Left forelimb (tissue), 1 donor: Measurements from ENCODE around the gene NKX2-8.

Experiments used
- DNase-seq: peaks from one replicate; pipeline ENCODE4 v3.0.0-alpha.2; 2018; ENCODE audit warnings: low spot score

NKX2-8 gene

DNA sequence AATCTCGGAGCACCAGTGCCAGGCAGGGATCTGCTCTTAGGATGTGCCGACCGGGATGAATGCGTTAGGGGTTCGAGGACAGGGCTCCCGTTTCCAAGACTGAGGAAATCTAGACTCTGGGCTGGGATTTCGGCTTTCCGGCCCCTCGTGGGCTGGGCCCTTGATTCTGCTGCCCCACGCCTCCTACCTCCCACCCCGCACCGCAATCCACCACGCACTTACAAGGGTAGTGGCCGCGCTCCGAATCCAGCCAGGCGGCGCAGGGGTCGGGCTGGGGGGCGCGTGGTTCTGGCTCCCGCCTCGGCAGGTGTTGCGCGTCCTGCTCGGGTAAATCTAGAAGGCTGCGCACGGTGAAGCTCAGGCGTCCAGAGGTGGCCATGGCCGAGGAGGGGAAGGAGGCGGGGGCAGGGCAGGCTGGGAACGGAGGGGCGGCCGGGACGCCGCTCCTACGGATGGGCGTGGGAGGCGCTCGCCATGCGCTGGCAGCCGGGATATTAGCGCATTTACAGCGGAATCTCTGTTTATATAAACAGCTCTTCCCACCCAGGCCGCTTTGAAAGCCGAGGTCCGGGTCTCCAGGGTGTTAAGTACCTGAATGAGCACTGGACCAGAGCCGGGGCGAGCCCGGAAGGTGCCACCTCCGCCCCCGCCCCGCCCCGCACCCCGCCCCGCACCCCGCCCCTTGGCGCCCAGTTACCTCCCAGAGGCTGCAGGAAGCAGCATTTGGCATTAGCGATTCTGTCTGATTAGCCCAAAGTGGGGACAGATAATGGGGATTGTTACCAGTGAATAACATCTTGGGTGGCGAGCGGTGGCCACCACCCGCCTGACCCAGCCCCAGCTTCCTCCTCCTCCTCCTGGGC, at the start of gene NKX2-8:
TSS of gene NKX2-8 (minus strand) at position 604 of the 863 bp plus-strand sequence. CDS start at position 379, 225 bp downstream.
- DNase-seq, result no peak

DNA sequence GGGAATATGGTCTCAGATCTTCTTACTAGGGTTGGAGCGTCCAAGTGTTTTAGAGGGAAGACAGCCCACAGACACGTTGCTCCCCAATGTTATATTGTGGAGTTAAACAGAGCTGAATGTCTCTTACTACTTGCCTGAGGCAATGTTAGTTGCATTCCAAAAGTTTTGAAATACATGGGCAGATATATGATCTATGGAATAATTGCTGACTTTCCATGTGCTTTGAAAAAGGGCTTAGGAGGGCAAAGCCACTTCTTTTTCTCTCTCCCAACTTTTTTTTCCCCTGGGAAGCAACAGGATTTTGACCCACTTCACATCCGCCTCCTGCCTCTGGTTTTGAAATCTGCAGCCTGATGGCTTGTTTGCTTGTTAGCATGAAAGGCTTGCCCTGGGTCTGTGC, 45.6 kb upstream of the NKX2-8 start:
- DNase-seq, result no peak

DNA sequence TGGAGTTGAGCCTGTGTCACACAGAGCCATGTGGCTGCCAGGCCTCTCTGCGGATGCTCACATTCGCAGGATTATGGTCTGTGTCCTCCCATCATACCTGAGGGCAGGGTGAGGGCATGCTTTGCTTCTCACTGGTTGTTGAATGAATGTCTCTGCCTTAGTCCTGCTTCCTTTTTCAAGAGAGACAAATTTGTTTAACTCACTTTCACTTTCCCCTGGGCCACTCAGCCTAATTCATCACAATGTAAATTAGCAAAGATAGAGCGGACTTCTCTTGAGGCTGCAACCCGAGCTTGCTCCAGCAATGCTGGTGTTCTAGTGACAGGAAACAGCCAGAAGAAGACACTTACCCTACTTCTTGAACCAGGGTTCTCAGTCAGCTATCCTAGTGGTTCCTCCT, 43.7 kb upstream of the NKX2-8 start:
- DNase-seq, result no peak

DNA sequence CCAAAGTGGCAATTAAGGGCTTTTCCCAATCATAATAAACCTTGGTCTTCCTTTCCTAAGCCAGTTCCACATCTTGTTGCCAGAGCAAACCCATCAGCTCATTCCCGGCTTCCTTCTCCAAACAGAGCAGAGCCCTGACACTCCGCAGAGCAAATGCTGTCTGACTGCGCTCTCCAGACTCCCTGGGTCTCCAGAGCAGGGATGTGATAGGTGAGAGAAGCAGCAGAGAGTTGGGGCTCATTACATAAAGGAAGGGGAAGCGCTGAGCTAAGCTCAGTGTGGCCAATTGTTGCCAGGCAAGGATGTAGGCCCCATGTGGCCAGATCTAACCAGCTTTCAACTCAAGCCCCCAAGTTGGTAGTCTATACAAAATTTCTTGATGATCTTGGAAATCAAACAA, 43.0 kb upstream of the NKX2-8 start:
- no peak for DNase-seq

DNA sequence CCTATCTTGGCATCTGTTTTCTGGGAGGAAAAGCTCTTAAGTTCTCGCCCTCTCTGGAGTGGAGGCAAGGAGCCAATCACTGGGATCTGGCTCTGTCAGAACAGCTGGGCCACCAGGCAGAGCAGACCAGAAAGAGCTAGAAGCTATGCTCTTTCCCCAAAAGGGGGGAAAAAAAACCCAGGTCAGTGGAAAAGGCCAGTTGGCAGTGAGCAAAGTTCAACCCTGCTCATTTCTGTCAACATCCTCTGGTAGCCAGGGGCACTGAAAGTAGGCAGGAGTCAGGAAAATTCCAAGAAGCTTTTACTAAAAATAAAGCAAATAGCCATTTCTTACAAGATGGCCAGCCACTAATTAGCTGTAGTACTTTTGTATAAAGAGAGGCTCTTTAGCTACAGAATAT, 42.6 kb upstream of the NKX2-8 start:
- DNase-seq, result no peak

DNA sequence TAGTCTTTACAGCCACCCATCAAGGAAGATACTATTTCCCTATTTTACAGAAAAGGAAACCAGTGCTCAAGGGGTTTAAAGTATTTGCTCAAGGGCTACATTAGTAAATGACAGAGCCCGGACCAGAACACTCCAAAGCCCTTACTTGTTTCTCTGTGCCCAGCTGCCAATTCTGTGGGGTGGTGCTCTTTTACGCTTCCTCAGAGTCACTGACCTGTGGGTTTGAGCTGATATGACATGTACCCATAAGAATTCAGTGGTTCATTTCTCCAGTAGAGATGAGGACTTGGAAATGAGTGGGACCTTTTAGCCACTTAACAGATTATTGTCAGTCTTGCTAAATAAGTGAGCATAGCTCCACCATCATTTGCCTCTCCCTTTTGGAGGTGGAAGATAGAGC, 37.4 kb upstream of the NKX2-8 start:
- DNase-seq, result no peak

DNA sequence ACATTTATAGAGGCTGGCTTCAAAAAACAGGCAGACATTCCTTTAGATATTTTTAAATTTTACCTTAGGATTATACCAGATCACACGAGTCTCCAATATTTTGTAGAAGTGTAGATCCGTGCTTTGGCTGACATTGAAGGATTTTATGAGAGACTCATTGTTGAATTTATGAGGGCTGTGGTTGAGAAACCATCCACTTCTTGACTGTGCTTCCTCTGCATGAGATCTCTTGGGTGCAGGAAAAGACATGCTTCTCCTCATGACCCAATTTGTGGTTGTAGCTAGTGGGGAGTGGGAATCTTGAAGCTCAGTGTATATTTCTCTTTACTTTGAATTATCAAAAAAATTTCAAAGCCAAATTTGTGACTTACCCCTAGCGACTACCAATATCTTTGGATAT, 36.7 kb upstream of the NKX2-8 start:
- DNase-seq, result no peak

DNA sequence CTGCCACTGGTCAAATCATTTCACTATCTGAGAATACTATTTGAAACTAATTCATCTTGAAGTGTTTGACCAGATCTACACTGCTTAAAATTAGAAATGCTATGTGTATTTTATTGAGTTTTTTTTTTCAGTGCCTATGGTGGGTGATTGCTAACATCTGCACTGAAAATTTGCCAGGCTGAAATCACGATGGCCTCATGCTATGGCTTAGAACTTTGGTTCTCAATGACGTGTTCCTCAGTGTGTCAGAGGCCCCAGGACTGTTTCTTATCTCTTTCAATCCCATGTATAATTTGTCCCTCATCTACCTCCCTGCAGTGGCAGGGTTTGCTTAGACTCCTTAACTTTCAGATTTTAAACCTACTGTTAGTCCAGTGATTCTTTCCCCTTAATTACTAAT, 36.2 kb upstream of the NKX2-8 start:
- DNase-seq, result no peak

DNA sequence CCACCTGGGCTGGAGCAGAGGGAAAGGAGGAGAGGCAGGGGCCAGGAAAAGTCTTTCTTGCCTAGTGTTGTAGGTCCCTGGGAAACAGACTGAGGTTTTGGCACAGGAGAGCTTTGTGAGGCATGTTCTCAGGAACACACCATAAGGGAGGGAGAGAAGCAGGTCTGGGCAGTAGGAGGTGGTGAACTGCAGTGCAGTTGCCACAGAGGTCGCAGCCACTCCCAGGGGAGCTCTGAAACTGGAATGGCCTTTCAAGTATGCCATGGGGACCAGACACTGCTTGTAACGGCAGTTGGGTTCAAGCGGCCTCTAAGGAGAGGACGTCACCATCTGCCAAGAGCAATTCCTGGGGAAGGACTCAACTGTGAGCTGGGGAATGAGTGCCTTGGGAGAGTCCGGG, 35.4 kb upstream of the NKX2-8 start:
- no peak for DNase-seq

DNA sequence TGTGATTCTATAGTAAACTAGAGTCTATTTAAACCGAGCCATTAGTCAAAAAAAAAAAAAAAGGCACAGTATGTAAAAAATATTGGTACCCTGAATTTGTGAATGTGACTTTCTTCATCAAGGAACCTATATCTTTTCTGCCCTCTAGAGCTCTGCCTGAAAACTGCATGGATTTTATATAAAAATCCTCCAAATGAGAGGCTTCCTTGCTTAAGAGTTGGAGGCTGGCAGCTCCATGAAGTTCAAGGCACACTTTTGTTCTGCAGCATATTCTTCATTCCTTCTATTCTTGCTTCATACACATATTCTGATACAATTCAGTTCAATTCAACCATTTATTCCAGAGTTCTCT, 23.1 kb upstream of the NKX2-8 start:
- no peak for DNase-seq

DNA sequence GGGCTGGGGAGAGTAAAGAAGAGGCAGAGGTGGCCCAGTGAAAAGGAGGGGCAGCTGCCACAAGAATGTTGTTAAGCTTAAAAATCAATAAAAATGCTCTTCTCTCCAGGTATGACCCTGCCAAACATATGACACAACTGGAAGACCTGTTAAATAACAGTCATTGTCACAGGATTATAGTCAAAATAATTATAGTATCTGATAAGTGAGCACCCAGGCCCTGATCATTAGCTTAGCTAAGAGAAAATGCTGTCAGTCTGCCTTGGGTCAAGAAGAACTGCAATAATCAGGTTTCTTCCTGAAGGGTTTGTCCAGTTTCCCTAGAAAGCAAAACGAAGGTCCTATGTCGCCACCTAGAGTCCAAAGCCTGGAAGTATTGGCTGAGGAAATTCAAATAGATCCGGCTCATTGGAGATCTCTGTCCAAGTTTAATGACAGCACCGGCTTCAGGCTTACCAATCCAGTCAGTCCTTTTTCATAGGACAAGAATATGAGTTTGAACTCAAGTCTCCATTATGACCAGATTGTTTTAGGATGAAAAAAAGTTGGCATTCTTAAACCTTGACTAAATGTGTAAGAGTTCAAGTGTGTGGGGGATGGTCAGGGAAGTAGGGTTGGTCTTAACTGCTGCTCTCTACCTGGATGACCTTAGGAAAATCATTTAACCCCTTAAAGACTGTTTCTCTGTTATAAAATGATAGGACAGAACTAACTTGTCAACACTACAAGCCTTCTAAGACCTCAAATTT, 22.5 kb upstream of the NKX2-8 start:
- no peak for DNase-seq

DNA sequence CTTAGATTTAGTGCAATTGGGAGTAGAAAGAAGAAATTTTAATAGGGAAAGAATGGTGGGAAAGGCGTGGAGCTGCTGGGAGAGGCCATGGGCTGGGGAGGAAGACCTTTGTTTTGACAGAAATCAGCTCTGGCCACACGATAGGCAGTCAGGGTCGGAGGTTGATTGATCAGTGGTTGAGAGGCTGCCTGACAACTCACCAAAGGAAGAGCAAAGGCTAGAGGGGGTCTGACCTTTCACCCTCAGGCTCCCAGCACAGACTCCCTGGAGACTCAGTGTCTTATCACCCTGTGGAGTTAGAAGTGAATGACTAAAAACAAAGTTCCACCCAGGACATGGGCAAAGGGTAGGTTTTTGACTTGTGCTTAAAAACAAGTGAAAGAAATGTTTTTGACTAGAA, 18.0 kb upstream of the NKX2-8 start:
- DNase-seq, result no peak

DNA sequence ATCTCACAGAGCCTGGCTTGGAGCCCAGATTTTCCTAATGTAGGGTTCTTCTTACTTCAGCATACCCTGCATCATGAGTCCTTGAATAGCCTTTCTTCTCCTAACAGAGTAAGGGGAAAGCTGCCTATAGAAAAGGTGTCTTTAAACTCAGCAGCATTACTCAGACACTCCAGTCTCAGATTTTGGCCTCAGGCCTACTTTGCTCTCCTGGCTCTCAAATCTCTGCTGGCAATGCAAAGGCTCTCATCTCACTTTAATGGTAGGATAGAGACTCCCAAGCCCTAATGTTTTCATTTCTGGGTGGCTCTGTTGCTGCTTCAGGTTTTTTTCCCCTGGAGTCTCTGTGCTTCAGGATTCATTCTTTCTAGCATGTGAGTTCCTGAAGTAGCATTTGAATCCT, 9.1 kb upstream of the NKX2-8 start:
- no peak for DNase-seq

DNA sequence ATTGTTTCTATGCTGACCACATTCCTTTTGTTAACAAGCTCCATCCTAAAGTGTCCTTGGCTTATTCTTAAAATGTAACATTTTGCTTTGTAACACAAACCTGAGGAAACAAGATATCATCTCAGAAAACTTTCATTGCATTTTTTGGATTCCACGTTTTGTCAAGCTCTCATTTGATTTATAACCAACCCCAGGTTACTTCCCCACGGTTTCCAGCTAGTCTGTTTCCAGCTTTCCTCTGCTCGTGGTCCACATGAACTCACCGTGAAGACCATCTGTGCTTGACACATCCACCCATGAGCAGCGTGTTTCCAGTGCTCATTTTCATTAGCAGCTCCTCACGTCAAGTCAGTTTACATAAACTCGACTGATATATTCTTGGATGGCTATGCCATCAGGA, 6.4 kb upstream of the NKX2-8 start:
- no peak for DNase-seq

DNA sequence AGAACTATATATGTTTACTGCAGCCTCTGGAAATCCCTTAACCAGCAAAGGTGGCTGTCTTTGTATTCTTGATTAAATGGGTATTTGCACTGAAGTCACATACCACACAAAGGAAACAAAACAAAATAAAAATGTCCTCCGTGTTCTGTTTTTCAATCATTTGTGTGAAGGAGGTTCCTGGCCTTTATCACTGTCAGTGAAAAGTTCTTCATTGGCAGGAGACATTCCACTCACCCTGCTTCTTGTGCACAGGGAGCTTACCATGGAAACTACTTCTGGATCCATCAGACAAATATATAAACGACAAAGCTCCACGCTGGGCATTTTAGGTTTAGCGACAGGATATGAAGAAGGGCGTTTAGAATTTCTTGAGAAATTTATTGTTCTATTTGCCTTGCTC, 5.7 kb upstream of the NKX2-8 start:
- no peak for DNase-seq

DNA sequence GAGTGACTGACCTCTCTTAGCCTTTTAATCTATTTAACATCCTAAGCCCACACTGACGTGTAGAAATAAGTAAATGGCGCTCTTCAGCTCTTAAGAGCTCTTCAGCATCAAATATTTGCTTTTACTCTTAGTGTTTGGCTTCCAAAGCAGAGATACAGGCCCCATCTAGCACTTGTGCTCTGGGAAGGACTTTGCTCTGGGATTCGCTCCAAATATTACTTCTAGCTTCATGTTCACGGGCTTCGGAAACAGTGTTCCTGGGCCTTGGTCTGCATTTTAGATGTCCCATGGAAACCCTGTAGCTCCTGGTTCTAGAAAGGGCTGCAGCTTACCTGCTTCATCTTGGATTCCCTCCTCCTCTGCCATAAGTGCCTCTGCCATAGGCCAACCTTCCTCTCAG, 2.7 kb upstream of the NKX2-8 start:
- no peak for DNase-seq

DNA sequence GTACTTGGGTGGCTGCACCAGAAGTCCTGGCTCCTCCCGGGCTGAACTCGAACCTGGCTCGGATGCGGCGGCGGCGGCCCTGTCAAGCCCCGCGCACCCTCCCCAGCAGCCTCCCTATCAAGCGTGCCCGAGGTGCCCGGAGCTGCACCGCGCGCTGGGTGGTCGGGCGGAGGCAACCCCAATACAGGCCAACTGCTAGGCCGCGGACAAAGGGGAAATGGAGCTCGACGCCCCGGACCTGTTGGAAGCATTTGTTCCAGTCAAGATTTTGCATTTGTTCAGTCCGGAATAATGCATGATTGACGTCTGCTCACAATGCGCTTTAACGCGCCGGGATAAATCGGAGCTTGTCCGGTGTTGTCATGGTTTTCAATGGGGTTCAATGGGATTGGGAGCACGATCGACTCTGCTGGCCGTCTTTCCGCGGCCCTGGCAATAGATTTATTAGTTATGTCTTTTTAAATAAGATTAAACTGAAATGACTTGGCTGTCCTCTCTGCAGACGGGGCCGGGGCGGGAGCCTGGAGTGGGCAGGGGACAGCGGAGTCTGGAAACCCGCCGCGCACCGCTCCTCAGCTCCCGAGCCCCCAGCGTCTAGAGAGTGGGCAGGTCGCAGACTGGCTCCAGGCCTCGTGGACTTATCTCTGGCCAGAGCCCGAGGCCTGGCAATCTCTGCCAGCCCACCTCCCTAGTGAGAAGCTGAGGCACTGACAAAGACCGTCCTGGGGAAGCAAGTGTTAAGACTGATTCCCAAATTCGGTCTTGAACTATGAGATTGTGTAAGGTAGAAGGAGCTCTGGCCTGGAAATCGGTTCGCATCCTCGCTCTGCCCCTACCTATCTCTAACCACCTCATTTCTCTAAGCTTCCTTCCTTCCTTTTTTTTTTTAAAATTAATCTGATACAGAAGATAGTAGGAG, 1.7 kb upstream of the NKX2-8 start:
- DNase-seq, result no peak

DNA sequence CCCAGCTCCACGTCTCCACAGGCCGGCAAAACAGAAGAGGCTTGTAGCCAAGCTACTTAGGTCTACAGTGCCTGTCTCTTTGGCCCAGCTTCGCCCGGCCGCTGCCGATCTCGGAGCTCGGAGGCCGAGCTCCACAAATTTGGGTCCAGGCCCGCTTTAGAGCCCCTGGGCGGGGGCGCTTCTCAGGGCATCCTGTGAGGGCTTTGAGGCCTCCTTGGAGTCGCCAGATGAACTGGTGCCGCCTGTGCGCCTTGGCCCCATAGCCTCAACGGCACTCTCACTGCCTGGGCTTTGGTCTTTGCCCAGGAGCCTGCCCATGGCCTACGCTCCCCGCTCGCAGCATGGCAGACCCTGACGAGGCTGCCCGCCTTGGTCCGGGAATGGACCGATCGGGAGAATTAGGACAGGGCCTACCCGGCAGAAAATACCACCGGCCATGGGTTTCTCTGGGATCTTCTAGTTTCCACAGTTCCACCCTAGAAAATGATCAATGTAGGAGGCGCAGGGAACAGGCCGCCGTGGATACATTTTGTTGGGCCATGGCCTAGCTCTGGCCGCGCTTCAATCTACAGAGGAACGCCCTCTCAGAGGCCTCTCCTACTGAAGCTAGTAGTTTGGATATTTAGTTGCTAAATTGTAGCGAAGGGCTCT, 953 bp upstream of the NKX2-8 start:
- DNase-seq, result no peak

DNA sequence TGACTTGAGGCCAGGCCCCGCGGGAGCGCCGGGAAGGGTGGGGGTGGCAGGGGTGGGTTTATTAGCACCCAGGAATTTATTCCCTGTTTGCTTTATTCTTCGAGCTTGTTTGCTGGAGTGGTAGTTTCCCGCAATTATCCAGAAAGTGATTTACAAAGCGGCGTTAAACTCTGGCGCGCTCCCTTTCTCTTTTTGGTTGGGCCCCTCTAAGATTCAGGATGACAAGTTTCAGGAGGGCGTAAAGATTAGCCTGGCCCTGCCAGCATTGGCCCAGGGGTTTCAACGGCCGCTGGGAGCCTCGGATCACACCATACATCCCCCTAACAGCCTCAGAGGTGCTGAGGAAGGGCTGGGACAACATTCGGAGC, 444 bp upstream of the NKX2-8 start:
- DNase-seq, result no peak

DNA sequence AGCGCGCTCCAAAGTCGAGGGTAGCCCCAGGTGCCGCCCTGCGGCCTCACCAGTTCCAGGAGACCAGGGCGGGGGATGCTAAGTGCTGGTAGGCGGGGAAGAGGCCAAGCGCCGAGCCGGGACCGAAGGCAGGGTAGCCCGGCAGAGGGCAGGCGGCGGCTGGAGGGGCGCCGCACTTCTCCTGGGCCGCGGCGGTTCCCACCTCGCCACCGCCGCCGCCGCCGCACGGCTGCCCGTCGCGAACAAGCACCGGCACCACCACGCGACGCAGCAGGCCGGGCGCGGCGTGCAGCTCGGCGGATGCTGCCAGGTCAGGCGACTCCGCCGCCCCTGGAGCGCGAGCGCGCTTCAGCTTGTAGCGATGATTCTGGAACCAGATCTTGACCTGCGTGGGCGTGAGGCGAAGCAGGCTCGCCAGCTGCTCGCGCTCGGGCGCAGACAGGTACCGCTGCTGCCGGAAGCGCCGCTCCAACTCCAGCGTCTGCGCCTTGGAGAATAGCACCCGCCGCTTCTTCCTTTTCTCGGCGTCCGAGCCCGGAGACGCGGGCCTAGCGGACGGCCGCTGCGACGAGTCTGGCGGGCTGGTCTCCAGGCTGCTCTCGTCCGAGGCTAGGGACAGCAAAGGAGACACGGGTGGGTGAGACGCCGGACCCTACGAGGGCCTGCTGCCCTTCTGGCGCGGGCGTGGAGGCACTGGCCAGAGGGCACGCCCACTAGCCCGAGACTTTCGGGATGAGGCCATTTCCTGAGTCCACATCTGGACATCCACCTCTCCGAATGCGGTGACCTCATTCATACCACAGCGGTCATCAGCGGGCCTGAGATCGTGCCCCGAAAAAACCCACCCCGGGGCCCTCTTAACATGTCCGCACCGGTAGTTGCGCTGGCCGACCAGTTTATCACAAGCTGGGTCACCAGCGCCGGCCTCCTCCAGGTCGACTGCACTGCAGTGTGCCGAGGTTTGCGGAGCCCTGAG, 1.3 kb downstream of the NKX2-8 start:
- no peak for DNase-seq
